HepG2 (cell line): Measurements from ENCODE around the gene PHF5A. TPM values are rescaled to one million over a fixed set of nuclear protein-coding genes. Genes with fewer than 3 reads are reported as not detected.

Experiments
- ARID2 ChIP-seq: sonication (generic); formaldehyde crosslinking; IDR thresholded peaks from 2 replicates; pipeline ENCODE4 v1.8.1; 2022; ENCODE audit warnings: mild to moderate bottlenecking, missing genetic modification reagents, borderline replicate concordance
- ATF7 ChIP-seq, 2 experiments: fragments of 450-650 bp in 1 of 2; sonication (generic) in 1 of 2; formaldehyde crosslinking in 1 of 2; IDR thresholded peaks; 2 replicates each; pipeline versions ENCODE4 v1.4.0 to v1.6.1; 2016 to 2020; ENCODE audit warnings: antibody characterized with exemption in 1 of 2, mild to moderate bottlenecking in 1 of 2, missing genetic modification reagents in 1 of 2
- BRD4 ChIP-seq: sonication (generic); formaldehyde crosslinking; IDR thresholded peaks from 2 replicates; pipeline ENCODE4 v1.4.0; 2020; ENCODE audit warnings: missing genetic modification reagents
- MEIS1 ChIP-seq: sonication (generic); formaldehyde crosslinking; IDR thresholded peaks from 2 replicates; pipeline ENCODE4 v1.9.0; 2021; ENCODE audit warnings: mild to moderate bottlenecking, missing genetic modification reagents, moderate library complexity, borderline replicate concordance
- NFE2L1 ChIP-seq: sonication (generic); formaldehyde crosslinking; IDR thresholded peaks from 2 replicates; pipeline ENCODE4 v1.4.0; 2020; ENCODE audit warnings: missing genetic modification reagents, mild to moderate bottlenecking, borderline replicate concordance
- PHF20 ChIP-seq: sonication (generic); formaldehyde crosslinking; IDR thresholded peaks from 2 replicates; pipeline ENCODE4 v1.5.0; 2020; ENCODE audit warnings: mild to moderate bottlenecking, missing genetic modification reagents
- SMAD3 ChIP-seq: sonication (generic); formaldehyde crosslinking; IDR thresholded peaks from 2 replicates; pipeline ENCODE4 v1.4.0; 2020; ENCODE audit warnings: missing genetic modification reagents
- SOX5 ChIP-seq: IDR thresholded peaks from 2 replicates; pipeline ENCODE4 v1.6.1; 2016; ENCODE audit warnings: borderline replicate concordance
- SOX6 ChIP-seq, 2 experiments: fragments of 450-650 bp in 1 of 2; sonication (generic) in 1 of 2; formaldehyde crosslinking in 1 of 2; IDR thresholded peaks; 2 replicates each; pipeline versions ENCODE4 v1.4.0 to v1.6.1; 2017 to 2020; ENCODE audit warnings: antibody characterized with exemption in 1 of 2, mild to moderate bottlenecking in 1 of 2, missing genetic modification reagents in 1 of 2
- XBP1 ChIP-seq: sonication (generic); formaldehyde crosslinking; IDR thresholded peaks from 2 replicates; pipeline ENCODE4 v1.5.0; 2020; ENCODE audit warnings: missing genetic modification reagents
- ZNF224 ChIP-seq: sonication (generic); formaldehyde crosslinking; IDR thresholded peaks from 2 replicates; pipeline ENCODE4 v1.5.0; 2020; ENCODE audit warnings: mild to moderate bottlenecking, missing genetic modification reagents
- ZNF572 ChIP-seq: sonication (generic); formaldehyde crosslinking; IDR thresholded peaks from 2 replicates; pipeline ENCODE4 v1.5.1; 2020; ENCODE audit warnings: mild to moderate bottlenecking, missing genetic modification reagents
- ZNF7 ChIP-seq: IDR thresholded peaks from 2 replicates; pipeline ENCODE4 v1.6.1; 2016; ENCODE audit warnings: missing biosample characterization, missing genetic modification reagents
- ZNF746 ChIP-seq: sonication (generic); formaldehyde crosslinking; IDR thresholded peaks from 2 replicates; pipeline ENCODE4 v1.8.0; 2022; ENCODE audit warnings: mild to moderate bottlenecking, missing genetic modification reagents
- ZNF75D ChIP-seq: sonication (generic); formaldehyde crosslinking; IDR thresholded peaks from 2 replicates; pipeline ENCODE4 v1.8.1; 2023; ENCODE audit warnings: missing genetic modification reagents, mild to moderate bottlenecking, borderline replicate concordance
- ZNF782 ChIP-seq: sonication (generic); formaldehyde crosslinking; IDR thresholded peaks from 2 replicates; pipeline ENCODE4 v1.4.0; 2020; ENCODE audit warnings: missing genetic modification reagents, mild to moderate bottlenecking, borderline replicate concordance
- ZNF878 ChIP-seq: sonication (generic); formaldehyde crosslinking; IDR thresholded peaks from 2 replicates; pipeline ENCODE4 v1.8.1; 2023; ENCODE audit warnings: mild to moderate bottlenecking, missing genetic modification reagents, moderate library complexity
- polyA plus RNA-seq, 8 experiments: library from polyadenylated mRNA; depleted of rRNA in 3 of 8; stranded (reverse) in 7 of 8; unstranded in 1 of 8; fragments of >200 nt; fragmentation: Illumina TruSeq in 4 of 8; extraction: Trizol in 4 of 8; gene quantifications; 2 replicates each; pipeline versions ENCODE4 v1.2.1 to v1.2.3, GENCODE V29; 2011 to 2016; ENCODE audit warnings: low read depth in 4 of 8, missing spikeins in 1 of 8, mixed read lengths in 1 of 8; ENCODE audit not compliant: insufficient read depth in 1 of 8
- total RNA-seq, 5 experiments: library from RNA; depleted of rRNA; stranded (reverse); fragments of >200 nt; fragmentation: Illumina TruSeq; extraction: Trizol; gene quantifications; 2 replicates each; pipeline ENCODE4 v1.2.3, GENCODE V29; 2016; ENCODE audit warnings: low read depth in 1 of 5
- TF ChIP-seq, protein P1 (sequence below): sonication (generic); formaldehyde crosslinking; conservative IDR thresholded peaks from 2 replicates; pipeline ENCODE4 v1.4.0; 2020; ENCODE audit warnings: missing genetic modification reagents
- TF ChIP-seq, protein P2 (sequence below): sonication (generic); formaldehyde crosslinking; IDR thresholded peaks from 2 replicates; pipeline ENCODE4 v1.5.1; 2020; ENCODE audit warnings: missing genetic modification reagents, mild to moderate bottlenecking, borderline replicate concordance
- TF ChIP-seq, protein P3 (sequence below): sonication (generic); formaldehyde crosslinking; conservative IDR thresholded peaks from 2 replicates; pipeline ENCODE4 v1.8.0; 2022; ENCODE audit warnings: low read depth, missing genetic modification reagents
- TF ChIP-seq, protein P4 (sequence below): IDR thresholded peaks from 2 replicates; pipeline ENCODE4 v1.6.1; 2016; ENCODE audit warnings: missing biosample characterization, missing genetic modification reagents, low read depth

The PHF5A gene
- total and polyA plus RNA-seq, 2 of the 13 experiments (the other 11 are each of a cell fraction or from before 2014, with no cell fraction given), result 56.6 to 105 TPM

DNA sequence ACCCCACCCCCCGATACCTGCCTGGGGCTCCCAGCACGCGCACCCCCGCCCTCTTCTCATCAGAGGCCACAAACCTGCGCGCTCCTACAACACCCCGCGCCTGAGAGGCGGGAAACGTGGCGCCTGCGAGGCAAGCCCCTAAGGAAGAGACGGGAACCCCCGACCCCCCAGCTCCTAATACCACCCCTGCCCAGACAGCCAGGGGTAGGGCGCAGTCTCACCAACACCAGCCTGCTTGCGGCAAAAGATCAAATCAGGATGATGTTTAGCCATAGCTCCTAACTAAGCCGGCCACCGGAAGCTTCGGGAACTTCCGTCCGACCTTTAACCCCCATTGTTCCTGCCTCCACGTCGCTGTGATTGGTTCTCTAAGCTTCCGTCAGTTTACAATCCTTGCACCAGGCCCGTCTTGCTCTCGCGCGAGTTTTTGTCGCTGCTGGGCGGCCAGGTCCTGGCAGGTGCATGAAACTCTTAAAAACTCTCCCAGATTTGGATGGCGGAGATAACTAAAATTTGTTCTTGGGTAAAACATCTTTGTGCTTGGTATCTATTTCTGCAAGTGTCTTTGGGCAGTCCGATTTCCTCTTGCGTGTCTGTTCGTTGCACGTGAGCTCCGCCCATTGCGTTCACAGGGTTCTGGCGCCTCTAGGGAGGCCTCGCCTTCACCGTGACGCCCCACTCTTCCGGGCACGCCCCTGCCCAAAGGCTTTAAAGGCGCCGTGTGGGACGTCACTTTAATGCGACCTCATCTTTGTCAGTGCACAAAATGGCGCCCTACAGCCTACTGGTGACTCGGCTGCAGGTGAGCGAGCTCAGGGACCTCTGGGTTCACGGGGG lies at the start of gene PHF5A, which contains the start of gene ACO2 (continued):
- TF ChIP-seq, protein P1, sequence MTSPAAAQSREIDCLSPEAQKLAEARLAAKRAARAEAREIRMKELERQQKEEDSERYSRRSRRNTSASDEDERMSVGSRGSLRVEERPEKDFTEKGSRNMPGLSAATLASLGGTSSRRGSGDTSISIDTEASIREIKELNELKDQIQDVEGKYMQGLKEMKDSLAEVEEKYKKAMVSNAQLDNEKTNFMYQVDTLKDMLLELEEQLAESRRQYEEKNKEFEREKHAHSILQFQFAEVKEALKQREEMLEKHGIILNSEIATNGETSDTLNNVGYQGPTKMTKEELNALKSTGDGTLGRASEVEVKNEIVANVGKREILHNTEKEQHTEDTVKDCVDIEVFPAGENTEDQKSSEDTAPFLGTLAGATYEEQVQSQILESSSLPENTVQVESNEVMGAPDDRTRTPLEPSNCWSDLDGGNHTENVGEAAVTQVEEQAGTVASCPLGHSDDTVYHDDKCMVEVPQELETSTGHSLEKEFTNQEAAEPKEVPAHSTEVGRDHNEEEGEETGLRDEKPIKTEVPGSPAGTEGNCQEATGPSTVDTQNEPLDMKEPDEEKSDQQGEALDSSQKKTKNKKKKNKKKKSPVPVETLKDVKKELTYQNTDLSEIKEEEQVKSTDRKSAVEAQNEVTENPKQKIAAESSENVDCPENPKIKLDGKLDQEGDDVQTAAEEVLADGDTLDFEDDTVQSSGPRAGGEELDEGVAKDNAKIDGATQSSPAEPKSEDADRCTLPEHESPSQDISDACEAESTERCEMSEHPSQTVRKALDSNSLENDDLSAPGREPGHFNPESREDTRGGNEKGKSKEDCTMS, result 0 out of 2 replicates have a peak, but pooled peaks have one; percentile 39
- TF ChIP-seq SMAD3 (CRISPR knock-in tag) (no peak; the same call in 1 of the 2 replicates), ATF7 (IDR thresholded peaks at IDR 0.05) (no peak; the same call in 1 of the 2 replicates), ATF7 (CRISPR knock-in tag; IDR thresholded peaks at IDR 0.05) (0 out of 2 replicates have a peak, but pooled peaks have one; percentile 77), ZNF746 (CRISPR knock-in tag) (0 out of 2 replicates have a peak, but pooled peaks have one; percentile 7), SOX5 (CRISPR knock-in tag) (no peak; the same call in 1 of the 2 replicates), ZNF224 (no peak), ZNF75D (CRISPR knock-in tag) (no peak), SOX6 (IDR thresholded peaks at IDR 0.05) (no peak), SOX6 (CRISPR knock-in tag; IDR thresholded peaks at IDR 0.05) (peak; percentile 54; the same call in 1 of the 2 replicates), BRD4 (CRISPR knock-in tag) (no peak; the same call in 1 of the 2 replicates), ZNF878 (no peak), ZNF782 (CRISPR knock-in tag) (no peak; the same call in 1 of the 2 replicates), NFE2L1 (CRISPR knock-in tag) (peak; percentile 81; the same call in 1 of the 2 replicates), MEIS1 (CRISPR knock-in tag) (peak; percentile 82; the same call in 1 of the 2 replicates), ZNF7 (no peak), XBP1 (CRISPR knock-in tag) (no peak; the same call in 1 of the 2 replicates), ZNF572 (CRISPR knock-in tag) (no peak), PHF20 (CRISPR knock-in tag) (peak; percentile 98), ARID2 (CRISPR knock-in tag) (no peak)
- TF ChIP-seq, protein P2, sequence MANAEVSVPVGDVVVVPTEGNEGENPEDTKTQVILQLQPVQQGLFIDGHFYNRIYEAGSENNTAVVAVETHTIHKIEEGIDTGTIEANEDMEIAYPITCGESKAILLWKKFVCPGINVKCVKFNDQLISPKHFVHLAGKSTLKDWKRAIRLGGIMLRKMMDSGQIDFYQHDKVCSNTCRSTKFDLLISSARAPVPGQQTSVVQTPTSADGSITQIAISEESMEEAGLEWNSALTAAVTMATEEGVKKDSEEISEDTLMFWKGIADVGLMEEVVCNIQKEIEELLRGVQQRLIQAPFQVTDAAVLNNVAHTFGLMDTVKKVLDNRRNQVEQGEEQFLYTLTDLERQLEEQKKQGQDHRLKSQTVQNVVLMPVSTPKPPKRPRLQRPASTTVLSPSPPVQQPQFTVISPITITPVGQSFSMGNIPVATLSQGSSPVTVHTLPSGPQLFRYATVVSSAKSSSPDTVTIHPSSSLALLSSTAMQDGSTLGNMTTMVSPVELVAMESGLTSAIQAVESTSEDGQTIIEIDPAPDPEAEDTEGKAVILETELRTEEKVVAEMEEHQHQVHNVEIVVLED (CRISPR knock-in tag), result peak; percentile 85
- TF ChIP-seq, protein P3, sequence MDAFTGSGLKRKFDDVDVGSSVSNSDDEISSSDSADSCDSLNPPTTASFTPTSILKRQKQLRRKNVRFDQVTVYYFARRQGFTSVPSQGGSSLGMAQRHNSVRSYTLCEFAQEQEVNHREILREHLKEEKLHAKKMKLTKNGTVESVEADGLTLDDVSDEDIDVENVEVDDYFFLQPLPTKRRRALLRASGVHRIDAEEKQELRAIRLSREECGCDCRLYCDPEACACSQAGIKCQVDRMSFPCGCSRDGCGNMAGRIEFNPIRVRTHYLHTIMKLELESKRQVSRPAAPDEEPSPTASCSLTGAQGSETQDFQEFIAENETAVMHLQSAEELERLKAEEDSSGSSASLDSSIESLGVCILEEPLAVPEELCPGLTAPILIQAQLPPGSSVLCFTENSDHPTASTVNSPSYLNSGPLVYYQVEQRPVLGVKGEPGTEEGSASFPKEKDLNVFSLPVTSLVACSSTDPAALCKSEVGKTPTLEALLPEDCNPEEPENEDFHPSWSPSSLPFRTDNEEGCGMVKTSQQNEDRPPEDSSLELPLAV (CRISPR knock-in tag), result no peak
- TF ChIP-seq, protein P4, sequence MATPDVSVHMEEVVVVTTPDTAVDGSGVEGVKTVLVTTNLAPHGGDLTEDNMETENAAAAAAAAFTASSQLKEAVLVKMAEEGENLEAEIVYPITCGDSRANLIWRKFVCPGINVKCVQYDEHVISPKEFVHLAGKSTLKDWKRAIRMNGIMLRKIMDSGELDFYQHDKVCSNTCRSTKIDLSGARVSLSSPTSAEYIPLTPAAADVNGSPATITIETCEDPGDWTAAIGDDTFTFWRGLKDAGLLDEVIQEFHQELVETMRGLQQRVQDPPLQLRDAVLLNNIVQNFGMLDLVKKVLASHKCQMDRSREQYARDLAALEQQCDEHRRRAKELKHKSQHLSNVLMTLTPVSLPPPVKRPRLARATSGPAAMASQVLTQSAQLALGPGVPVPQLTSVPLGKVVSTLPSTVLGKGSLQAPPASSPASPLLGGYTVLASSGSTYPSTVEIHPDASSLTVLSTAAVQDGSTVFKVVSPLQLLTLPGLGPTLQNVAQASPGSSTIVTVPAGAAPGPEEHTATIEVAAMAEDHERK (CRISPR knock-in tag), result peak; percentile 59
